Astrocyte of the spinal cord (primary cell): Measurements from ENCODE around the gene FETUB.
"Not testable (repeated sequence)": the region's sequence is repeated elsewhere in the genome, so short reads cannot be mapped to it uniquely, and the experiment has no call there.

Source experiments
- DNase-seq: peaks from one replicate; pipeline ENCODE4 v3.0.0; 2011; ENCODE audit warnings: low read depth, low spot score
- H3K4me3 ChIP-seq: 2 replicates; pipeline ENCODE4 v1.5.1; 2011; ENCODE audit warnings: low read depth, mild to moderate bottlenecking, low read length, moderate library complexity
- in situ Hi-C: cut with HindIII; loops from 2 replicates; pipeline ENCODE4 v1.10.0; 2017; ENCODE audit warnings: low sequenced_read_pairs
- TF ChIP-seq, protein P1 (sequence below): IDR thresholded peaks from 2 replicates; pipeline ENCODE4 v1.5.1; 2012; ENCODE audit warnings: low read depth, mild to moderate bottlenecking, low read length, inconsistent platforms

FETUB gene

DNA sequence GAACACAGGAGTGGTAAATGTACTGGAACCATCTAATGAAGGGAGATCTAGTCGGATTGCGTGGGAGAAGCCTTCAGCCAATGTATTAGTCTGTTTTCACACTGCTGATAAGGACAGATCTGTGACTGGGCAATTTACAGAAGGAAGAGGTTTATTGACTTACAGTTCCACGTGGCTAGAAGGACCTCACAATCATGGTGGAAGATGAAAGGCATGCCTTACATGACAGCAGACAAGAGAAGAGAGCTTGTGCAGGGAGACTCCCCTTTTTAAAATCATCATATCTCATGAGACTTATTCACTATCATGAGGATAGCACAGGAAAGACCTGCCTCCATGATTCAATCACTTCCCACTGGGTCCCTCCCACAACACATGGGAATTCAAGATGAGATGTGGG is 42.6 kb downstream of the FETUB start:
- TF ChIP-seq, protein P1, sequence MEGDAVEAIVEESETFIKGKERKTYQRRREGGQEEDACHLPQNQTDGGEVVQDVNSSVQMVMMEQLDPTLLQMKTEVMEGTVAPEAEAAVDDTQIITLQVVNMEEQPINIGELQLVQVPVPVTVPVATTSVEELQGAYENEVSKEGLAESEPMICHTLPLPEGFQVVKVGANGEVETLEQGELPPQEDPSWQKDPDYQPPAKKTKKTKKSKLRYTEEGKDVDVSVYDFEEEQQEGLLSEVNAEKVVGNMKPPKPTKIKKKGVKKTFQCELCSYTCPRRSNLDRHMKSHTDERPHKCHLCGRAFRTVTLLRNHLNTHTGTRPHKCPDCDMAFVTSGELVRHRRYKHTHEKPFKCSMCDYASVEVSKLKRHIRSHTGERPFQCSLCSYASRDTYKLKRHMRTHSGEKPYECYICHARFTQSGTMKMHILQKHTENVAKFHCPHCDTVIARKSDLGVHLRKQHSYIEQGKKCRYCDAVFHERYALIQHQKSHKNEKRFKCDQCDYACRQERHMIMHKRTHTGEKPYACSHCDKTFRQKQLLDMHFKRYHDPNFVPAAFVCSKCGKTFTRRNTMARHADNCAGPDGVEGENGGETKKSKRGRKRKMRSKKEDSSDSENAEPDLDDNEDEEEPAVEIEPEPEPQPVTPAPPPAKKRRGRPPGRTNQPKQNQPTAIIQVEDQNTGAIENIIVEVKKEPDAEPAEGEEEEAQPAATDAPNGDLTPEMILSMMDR: no peak
- in situ Hi-C loops: no loop called here
- H3K4me3 ChIP-seq: no peak overlapping the region
- DNase-seq: no peak

DNA sequence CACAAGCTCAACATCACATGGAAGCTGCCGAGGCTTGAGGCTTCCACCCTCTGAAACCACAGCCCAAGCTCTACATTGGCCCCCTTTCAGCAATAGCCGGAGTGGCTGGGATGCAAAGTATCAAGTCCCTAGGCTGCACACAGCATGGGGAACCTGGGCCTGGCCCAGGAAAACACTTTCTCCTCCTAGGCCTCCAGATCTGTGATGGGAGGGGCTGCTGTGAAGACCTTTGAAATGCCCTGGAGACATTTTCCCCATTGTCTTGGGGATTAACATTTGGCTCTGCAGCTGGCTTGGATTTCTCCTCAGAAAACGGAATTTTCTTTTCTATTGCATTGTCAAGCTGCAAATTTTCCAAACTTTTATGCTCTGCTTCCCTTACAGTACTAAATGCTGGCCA is 43.8 kb downstream of the FETUB start:
- in situ Hi-C loops: no loop called here
- no peak for DNase-seq
- TF ChIP-seq, protein P1: no peak
- H3K4me3 ChIP-seq: no peak overlapping the region

DNA sequence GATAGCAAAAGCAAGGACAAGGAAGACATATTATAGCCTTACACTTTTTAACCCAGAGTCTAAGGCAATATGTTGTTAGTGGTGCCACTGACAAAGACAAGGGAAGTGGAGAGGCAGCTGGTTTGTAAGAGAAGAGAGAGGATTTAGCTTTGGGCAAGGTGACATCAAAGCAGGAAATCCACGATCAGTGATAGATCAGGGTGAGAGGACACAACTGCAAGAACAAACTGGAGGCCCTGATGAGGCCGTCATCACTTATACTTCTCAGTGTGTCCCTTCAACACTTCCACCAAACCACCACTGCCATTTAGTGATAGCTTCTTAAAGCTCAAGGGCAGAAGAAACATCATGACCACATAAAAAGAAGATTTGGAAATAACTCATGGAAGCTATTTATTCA is 46.3 kb downstream of the FETUB start:
- in situ Hi-C loops, H3K4me3 ChIP-seq, DNase-seq: not testable (repeated sequence)

DNA sequence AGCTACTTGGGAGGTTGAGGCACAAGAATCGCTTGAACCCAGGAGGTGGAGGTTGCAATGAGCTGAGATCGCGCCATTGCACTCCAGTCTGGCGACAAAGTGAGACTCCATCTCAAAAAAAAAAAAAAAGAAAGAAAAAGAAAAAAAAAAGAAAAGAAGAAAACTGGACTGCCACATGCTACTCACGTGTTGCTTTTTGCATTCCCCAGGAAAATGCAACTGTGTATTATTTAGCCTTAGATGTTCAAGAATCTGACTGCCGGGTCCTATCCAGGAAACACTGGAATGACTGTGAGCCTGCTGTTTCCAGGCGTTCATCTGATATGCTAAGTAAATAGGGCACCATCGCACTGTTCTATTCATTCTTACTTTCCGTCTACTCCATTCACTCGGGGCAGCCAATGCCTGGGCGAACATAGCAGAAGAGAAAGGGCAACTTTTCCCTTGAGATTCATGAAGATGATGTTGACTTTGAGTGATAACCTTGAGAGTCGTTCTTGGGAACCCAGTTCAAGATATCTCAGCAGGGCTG is 47.0 kb downstream of the FETUB start:
- in situ Hi-C loops: no loop called here
- DNase-seq: no peak
- TF ChIP-seq, protein P1: no peak
- H3K4me3 ChIP-seq: no peak overlapping the region

DNA sequence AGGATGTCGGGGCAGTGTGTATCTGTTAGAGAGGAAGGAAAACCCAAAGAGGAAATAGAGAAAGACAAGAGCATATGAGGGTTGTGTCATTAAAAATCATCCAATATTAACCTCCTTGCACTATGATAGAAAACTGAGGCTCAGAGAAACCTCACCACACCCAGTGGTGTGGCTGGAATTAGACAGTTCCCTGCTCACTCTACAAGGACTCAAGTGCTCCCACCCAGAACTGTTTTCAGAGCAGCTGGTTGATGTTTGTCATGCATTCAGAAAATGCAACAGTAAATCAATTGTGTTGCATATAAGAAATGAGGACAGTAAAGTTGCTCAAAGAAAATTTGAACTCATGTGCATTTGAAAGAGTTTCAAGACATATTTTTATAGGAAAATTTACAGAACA is 50.1 kb downstream of the FETUB start:
- DNase-seq, H3K4me3 ChIP-seq, in situ Hi-C loops: not testable (repeated sequence)

DNA sequence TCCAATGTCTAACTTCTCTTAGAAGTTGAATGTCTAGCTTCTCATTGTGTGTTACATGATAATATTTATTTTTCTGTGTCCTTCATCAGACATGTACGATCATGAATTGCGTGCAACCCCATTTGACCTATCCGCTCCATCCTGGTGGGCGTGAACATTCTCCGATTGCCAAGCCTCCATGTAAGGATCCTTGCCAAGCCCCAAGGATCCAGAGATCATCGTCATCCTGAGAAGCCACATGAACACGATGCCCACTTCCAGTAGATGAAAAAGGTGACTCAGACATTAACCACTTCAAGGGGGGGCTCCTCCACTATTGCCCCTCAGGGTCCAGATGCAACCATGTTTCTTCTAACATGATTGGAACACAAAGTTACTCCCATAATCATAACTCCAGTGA is 51.5 kb downstream of the FETUB start:
- no peak overlapping the region for H3K4me3 ChIP-seq
- DNase-seq: no peak
- in situ Hi-C loops: no loop called here
- TF ChIP-seq, protein P1: no peak

DNA sequence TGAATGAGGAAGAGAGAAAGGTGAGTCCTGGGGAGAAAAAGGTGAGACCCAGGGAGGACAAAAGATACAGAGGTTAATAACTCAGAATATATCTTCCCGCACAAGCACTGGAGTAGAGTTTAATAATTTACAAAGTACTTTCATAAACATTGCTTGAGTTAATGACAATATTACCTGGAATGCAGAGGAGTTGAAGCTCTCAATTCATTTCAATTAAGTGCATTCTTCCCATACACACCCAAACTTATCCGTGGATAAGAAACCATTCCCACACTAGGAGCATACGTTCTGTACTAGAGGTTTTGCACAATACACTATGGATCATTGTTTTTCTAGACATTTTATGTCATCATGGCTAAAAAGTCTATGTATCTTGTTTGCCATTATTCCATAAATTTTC is 53.6 kb downstream of the FETUB start:
- in situ Hi-C loops: no loop called here
- TF ChIP-seq, protein P1: no peak
- no peak overlapping the region for H3K4me3 ChIP-seq
- no peak for DNase-seq

DNA sequence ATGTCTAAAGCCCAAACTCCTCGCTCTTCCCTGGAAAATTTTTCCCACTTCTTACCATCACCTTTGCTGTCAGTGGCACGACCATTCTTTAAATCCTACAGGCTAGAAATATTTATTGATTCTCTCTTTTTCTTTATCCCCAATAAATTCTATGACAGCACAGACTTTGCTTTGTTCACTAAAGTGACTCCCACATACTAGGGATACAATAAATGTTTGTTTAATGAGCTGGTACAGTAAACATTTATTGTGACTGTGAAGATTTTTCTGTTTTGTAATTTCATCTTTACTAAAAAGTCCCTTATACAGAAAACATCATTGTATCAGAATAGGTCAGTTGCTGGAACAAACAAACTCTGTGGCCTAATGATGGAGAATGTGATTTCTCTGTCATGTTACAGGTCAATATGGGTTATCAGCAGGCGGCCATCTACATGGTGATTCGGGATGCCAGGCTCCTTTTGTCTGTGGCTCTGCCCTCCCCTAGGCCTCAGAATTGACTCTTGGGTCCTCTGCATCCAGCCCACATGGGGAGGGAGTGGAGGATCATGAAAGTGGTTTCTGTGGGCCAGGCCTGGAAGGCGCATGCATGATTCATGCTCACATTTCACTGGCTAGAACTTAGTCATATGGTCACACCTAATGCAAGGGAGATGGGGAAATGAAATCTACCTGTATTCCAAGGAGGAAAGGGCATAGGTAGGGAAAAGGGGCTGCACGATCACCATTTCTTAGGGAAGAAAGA is 54.3 kb downstream of the FETUB start:
- TF ChIP-seq, protein P1: no peak
- DNase-seq: no peak
- no peak overlapping the region for H3K4me3 ChIP-seq
- in situ Hi-C loops: no loop called here
